ENCODE results near the gene C9orf78. TPM values are rescaled to one million over a fixed set of nuclear protein-coding genes. Genes with fewer than 3 reads are reported as not detected.

Gene C9orf78
- polyA plus RNA-seq, 1 donor (not counting 4 experiments of a cell fraction or from before 2014, with no cell fraction given) = 66.5 TPM

- H4K20me1 ChIP-seq (ENCODE audit: control insufficient read depth, extremely low read depth, insufficient read depth, low read length) = no peaks in the 10 kb centered on the region
- H3K27me3 ChIP-seq (ENCODE audit: control insufficient read depth, extremely low read depth, insufficient read depth, low read length) = no peaks in the 10 kb centered on the region
- DNase-seq (ENCODE audit: low read depth, low spot score) (no peak), FAIRE-seq (no peak)
- no peaks in the 10 kb centered on the region for H3K9me1 ChIP-seq (ENCODE audit: control insufficient read depth, extremely low read depth, insufficient read depth, low read length)
- H2AFZ ChIP-seq (ENCODE audit: control insufficient read depth, low read length) = peak overlapping the region; percentile 76
- peaks cover 18% of the 10 kb centered on the region for H3K79me2 ChIP-seq (ENCODE audit: control insufficient read depth, insufficient read depth, low read length)
- H3K4me3 ChIP-seq (ENCODE audit: control insufficient read depth in 2 of 3, extremely low read depth in 1 of 3, insufficient read depth in 2 of 3, low read depth in 1 of 3, low read length in 3 of 3) = peak overlapping the region; percentile 76 to 99 (median 99)
- H3K9ac ChIP-seq (ENCODE audit: control insufficient read depth, extremely low read depth, insufficient read depth, low read length) = peak overlapping the region; percentile 93
- H3K9me3 ChIP-seq (ENCODE audit: control insufficient read depth, low read depth, low read length) = no peaks in the 10 kb centered on the region
- TF ChIP-seq EZH2 (IDR thresholded peaks at IDR 0.05; ENCODE audit: low read length) = no peak
- TF ChIP-seq CTCF (optimal IDR thresholded peaks at IDR 0.05 in 1 of 3, IDR thresholded peaks at IDR 0.05 in 1 of 3, conservative IDR thresholded peaks at IDR 0.05 in 1 of 3; ENCODE audit: extremely low read depth in 1 of 3, insufficient read depth in 2 of 3, low read length in 3 of 3) = no peak
- H3K4me2 ChIP-seq (ENCODE audit: control insufficient read depth, extremely low read depth, insufficient read depth, low read depth, low read length) = peak overlapping the region; percentile 98
- H3K27ac ChIP-seq (ENCODE audit: control insufficient read depth, insufficient read depth, low read length) = peak overlapping the region; percentile 63
- dilution Hi-C loops (cut with MboI; ENCODE audit: extremely low pct_ligation_motif_present, low sequenced_read_pairs) = no loop called here
- peaks cover 15% of the 10 kb centered on the region for H3K4me1 ChIP-seq (ENCODE audit: control insufficient read depth, extremely low read depth, insufficient read depth, low read length)
- peaks cover 1 to 5% of the 10 kb centered on the region in 2 experiments for H3K36me3 ChIP-seq (ENCODE audit: control insufficient read depth in 2 of 2, extremely low read depth in 1 of 2, insufficient read depth in 2 of 2, low read length in 2 of 2)
Observed at GRCh38 chr9:129835860-129836223, 767 bp upstream of the C9orf78 start.

GRCh38 chr9:129834489-129835127 lies 467 bp downstream of the C9orf78 start:
- Histone ChIP-seq H3K9me3 (ENCODE audit: control insufficient read depth, low read depth, low read length) (no peaks in the 10 kb centered on the region), H3K27me3 (ENCODE audit: control insufficient read depth, extremely low read depth, insufficient read depth, low read length) (no peaks in the 10 kb centered on the region), H3K27ac (ENCODE audit: control insufficient read depth, insufficient read depth, low read length) (peak overlapping the region; percentile 78), H3K9me1 (ENCODE audit: control insufficient read depth, extremely low read depth, insufficient read depth, low read length) (no peaks in the 10 kb centered on the region), H3K9ac (ENCODE audit: control insufficient read depth, extremely low read depth, insufficient read depth, low read length) (peak overlapping the region; percentile 93), H3K4me3 (ENCODE audit: control insufficient read depth in 2 of 3, extremely low read depth in 1 of 3, insufficient read depth in 2 of 3, low read depth in 1 of 3, low read length in 3 of 3) (peak overlapping the region; percentile 76 to 99 (median 99)), H3K4me2 (ENCODE audit: control insufficient read depth, extremely low read depth, insufficient read depth, low read depth, low read length) (peak overlapping the region; percentile 97), H3K36me3 (ENCODE audit: control insufficient read depth in 2 of 2, extremely low read depth in 1 of 2, insufficient read depth in 2 of 2, low read length in 2 of 2) (peaks cover 3 to 10% of the 10 kb centered on the region in 2 experiments), H3K79me2 (ENCODE audit: control insufficient read depth, insufficient read depth, low read length) (peaks cover 18% of the 10 kb centered on the region), H4K20me1 (ENCODE audit: control insufficient read depth, extremely low read depth, insufficient read depth, low read length) (no peaks in the 10 kb centered on the region), H3K4me1 (ENCODE audit: control insufficient read depth, extremely low read depth, insufficient read depth, low read length) (peaks cover 15% of the 10 kb centered on the region), H2AFZ (ENCODE audit: control insufficient read depth, low read length) (peak overlapping the region; percentile 97)
- FAIRE-seq (no peak), DNase-seq (ENCODE audit: low read depth, low spot score) (no peak)
- dilution Hi-C loops (cut with MboI; ENCODE audit: extremely low pct_ligation_motif_present, low sequenced_read_pairs) = no loop called here
- no peak for TF ChIP-seq EZH2 (IDR thresholded peaks at IDR 0.05; ENCODE audit: low read length)
- no peak for TF ChIP-seq CTCF (optimal IDR thresholded peaks at IDR 0.05 in 1 of 3, IDR thresholded peaks at IDR 0.05 in 1 of 3, conservative IDR thresholded peaks at IDR 0.05 in 1 of 3; ENCODE audit: extremely low read depth in 1 of 3, insufficient read depth in 2 of 3, low read length in 3 of 3)
